Chondrocyte (in vitro differentiated cells): ENCODE data around the gene RABGAP1L. TPM values are rescaled to one million over a fixed set of nuclear protein-coding genes. Genes with fewer than 3 reads are reported as not detected.
"Not testable (repeated sequence)": the region's sequence is repeated elsewhere in the genome, so short reads cannot be mapped to it uniquely, and the experiment has no call there.

ENCODE experiments used
- DNase-seq: peaks from one replicate; pipeline ENCODE4 v3.0.0; 2021; ENCODE audit warnings: mixed read lengths, low spot score
- H3K27ac Mint-ChIP-seq: one replicate; pipeline ENCODE4 v1.8.0; 2021; ENCODE audit warnings: mild to moderate bottlenecking, moderate library complexity, mixed read lengths; ENCODE audit not compliant: unreplicated experiment
- H3K27me3 Mint-ChIP-seq: 2 replicates; pipeline ENCODE4 v1.8.0; 2021; ENCODE audit warnings: low read depth, mixed read lengths
- H3K36me3 Mint-ChIP-seq: 2 replicates; pipeline ENCODE4 v1.8.0; 2021; ENCODE audit warnings: low read depth, mixed read lengths
- H3K4me1 Mint-ChIP-seq: 2 replicates; pipeline ENCODE4 v1.8.0; 2021; ENCODE audit warnings: low read depth, mild to moderate bottlenecking, mixed read lengths
- H3K4me3 Mint-ChIP-seq: one replicate; pipeline ENCODE4 v1.8.0; 2021; ENCODE audit warnings: mild to moderate bottlenecking, moderate library complexity, mixed read lengths; ENCODE audit not compliant: unreplicated experiment
- H3K9me3 Mint-ChIP-seq: 2 replicates; pipeline ENCODE4 v1.8.0; 2021; ENCODE audit warnings: low read depth, mixed read lengths
- total RNA-seq: library from RNA; stranded (reverse); gene quantifications from 3 replicates; pipeline ENCODE4 v1.2.1, GENCODE V29; 2021
- TF ChIP-seq, protein P1 (sequence below): fragments of 200-600 bp; sonication (generic); IDR thresholded peaks from 2 replicates; pipeline ENCODE4 v1.5.0; 2021; ENCODE audit warnings: antibody characterized with exemption, mild to moderate bottlenecking, moderate library complexity

Gene RABGAP1L
- total RNA-seq, 1 donor from 2014 or later: 27.1 TPM

DNA sequence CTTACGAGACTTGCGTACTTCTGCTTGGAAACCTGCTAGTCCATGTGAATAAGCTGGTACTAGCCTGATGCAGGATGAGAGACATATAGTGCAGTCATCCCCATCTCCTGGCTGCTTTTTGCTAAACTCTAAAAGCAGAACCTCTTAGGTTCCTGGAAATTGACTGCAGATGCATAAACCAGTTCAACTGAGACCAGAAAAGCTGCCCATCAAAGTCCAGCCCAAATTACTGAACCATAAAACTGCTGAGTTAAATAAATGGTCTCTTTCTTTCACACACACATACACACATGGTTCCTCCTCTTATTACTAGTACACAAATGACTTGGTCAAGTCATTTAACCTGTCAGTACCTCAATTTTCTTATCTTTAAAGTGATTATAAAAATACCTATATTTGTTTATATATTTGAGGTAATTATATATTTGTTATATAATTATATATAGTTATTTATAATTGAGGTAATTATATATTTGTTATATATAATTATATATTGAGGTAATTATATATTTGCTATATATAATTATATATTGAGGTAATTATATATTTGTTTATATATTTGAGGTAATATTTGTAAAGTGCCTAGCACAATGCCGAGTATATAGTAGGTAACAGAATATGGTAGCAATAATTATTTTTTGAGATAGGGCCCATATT is 25.2 kb upstream of the RABGAP1L start:
- peaks cover 3% of the 10 kb centered on the region for H3K36me3 Mint-ChIP-seq
- no peaks in the 10 kb centered on the region for H3K27me3 Mint-ChIP-seq
- no peak overlapping the region for H3K4me3 Mint-ChIP-seq
- TF ChIP-seq, protein P1, sequence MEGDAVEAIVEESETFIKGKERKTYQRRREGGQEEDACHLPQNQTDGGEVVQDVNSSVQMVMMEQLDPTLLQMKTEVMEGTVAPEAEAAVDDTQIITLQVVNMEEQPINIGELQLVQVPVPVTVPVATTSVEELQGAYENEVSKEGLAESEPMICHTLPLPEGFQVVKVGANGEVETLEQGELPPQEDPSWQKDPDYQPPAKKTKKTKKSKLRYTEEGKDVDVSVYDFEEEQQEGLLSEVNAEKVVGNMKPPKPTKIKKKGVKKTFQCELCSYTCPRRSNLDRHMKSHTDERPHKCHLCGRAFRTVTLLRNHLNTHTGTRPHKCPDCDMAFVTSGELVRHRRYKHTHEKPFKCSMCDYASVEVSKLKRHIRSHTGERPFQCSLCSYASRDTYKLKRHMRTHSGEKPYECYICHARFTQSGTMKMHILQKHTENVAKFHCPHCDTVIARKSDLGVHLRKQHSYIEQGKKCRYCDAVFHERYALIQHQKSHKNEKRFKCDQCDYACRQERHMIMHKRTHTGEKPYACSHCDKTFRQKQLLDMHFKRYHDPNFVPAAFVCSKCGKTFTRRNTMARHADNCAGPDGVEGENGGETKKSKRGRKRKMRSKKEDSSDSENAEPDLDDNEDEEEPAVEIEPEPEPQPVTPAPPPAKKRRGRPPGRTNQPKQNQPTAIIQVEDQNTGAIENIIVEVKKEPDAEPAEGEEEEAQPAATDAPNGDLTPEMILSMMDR: no peak
- H3K27ac Mint-ChIP-seq: no peak overlapping the region
- H3K9me3 Mint-ChIP-seq: peaks cover 9% of the 10 kb centered on the region
- no peak for DNase-seq
- peaks cover 9% of the 10 kb centered on the region for H3K4me1 Mint-ChIP-seq

DNA sequence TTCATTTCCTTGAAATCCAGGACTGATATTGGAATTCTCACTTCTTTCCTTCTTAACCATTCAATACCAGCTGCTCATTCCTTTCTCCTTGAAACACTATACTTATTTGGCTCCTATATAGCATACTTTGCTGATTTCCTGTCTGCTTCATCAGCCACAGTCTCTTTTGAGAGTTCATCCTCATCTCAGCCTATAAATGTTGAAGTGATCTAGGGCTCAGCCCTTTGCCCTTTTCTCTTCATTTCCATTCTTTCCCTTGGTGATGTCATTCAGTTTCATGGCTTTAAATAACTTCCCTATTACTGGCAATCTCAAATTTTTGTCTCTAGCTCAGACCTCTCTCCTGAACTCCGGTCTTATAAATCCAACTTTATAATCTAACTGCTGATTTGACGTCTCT is 24.1 kb upstream of the RABGAP1L start:
- DNase-seq: no peak

DNA sequence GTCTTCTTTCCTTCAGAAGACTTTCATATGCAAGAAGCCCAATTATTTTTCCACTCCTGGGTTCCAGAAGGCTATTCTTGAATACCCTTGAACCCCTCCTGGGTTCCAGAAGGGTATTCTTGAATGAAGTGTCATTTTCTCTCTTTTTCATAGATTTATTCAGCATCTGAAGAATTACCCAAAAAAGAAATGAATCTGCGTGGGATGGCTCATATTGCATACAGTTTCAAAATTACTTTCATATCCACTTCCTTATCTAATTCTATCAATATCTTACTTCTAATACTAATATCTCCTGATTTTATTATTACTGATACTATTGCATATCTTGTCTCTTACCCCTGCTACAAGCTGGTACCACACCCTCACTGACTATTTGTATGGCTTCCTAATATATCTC is 22.6 kb upstream of the RABGAP1L start:
- Mint-ChIP-seq H3K9me3 (no peaks in the 10 kb centered on the region), H3K4me1 (peaks cover 9% of the 10 kb centered on the region)

More for the DNA sequence above, 24.1 kb upstream of the RABGAP1L start:
- peaks cover 9% of the 10 kb centered on the region for H3K4me1 Mint-ChIP-seq
- TF ChIP-seq, protein P1: no peak
- H3K27ac Mint-ChIP-seq: peak overlapping the region; percentile 4
- H3K27me3 Mint-ChIP-seq: no peaks in the 10 kb centered on the region
- H3K36me3 Mint-ChIP-seq: no peaks in the 10 kb centered on the region
- H3K4me3 Mint-ChIP-seq: no peak overlapping the region
- no peaks in the 10 kb centered on the region for H3K9me3 Mint-ChIP-seq

DNA sequence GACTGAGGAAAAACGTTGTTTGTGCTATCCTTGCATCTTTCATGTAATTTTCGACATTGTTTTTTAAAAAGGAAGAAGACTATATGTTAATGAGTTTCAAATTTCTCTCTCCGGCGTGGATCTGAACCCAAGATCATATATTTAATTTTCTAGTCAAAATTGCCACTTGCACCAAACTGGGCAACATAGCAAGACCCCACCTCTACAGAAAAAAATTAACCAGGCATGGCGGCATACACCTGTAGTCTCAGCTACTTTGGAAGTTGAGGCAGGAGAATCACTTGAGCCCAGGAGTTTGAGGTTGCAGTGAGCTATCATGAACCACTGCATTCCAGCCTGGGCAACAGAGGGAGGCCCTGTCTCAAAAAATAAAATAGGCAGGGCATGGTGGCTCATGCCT is 16.5 kb upstream of the RABGAP1L start:
- TF ChIP-seq, protein P1: no peak
- H3K4me1 Mint-ChIP-seq: no peaks in the 10 kb centered on the region

More for the DNA sequence above, 22.6 kb upstream of the RABGAP1L start:
- TF ChIP-seq, protein P1: no peak
- DNase-seq: no peak
- Mint-ChIP-seq H3K27me3 (peaks cover 2% of the 10 kb centered on the region), H3K36me3 (no peaks in the 10 kb centered on the region), H3K4me3 (no peak overlapping the region), H3K27ac (no peak overlapping the region)

DNA sequence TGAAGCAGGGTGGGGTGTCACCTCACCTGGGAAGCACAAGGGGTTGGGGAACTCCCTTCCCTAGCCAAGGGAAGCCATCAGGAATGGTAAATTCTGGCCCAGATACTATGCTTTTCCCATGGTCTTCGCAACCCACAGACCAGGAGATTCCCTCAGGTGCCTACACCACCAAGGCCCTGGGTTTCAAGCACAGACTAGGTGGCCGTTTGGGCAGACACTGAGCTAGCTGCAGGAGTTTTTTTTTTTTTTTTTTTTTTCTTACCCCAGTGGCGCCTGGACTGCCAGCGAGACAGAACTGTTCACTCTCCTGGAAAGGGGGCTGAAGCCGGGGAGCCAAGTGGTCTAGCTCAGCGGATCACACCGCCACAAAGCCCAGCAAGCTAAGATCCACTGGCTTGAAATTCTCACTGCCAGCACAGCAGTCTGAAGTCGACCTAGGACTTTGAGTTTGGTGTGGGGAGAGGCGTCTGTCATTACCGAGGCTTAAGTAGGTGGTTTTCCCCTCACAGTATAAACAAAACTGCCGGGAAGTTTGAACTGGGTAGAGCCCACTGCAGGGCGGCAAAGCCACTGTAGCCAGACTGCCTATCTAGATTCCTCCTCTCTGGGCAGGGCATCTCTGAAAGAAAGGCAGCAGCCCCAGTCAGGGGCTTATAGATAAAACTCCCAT is 15.5 kb upstream of the RABGAP1L start:
- not testable (repeated sequence) for H3K27ac Mint-ChIP-seq, H3K4me1 Mint-ChIP-seq, H3K4me3 Mint-ChIP-seq, DNase-seq, H3K36me3 Mint-ChIP-seq
- H3K9me3 Mint-ChIP-seq: peaks cover 25% of the 10 kb centered on the region
- H3K27me3 Mint-ChIP-seq: peaks cover 17% of the 10 kb centered on the region

More for the DNA sequence above, 16.5 kb upstream of the RABGAP1L start:
- Mint-ChIP-seq H3K27ac (no peak overlapping the region), H3K36me3 (peaks cover 6% of the 10 kb centered on the region), H3K27me3 (peaks cover 17% of the 10 kb centered on the region), H3K9me3 (peaks cover 23% of the 10 kb centered on the region), H3K4me3 (no peak overlapping the region)
- no peak for DNase-seq

DNA sequence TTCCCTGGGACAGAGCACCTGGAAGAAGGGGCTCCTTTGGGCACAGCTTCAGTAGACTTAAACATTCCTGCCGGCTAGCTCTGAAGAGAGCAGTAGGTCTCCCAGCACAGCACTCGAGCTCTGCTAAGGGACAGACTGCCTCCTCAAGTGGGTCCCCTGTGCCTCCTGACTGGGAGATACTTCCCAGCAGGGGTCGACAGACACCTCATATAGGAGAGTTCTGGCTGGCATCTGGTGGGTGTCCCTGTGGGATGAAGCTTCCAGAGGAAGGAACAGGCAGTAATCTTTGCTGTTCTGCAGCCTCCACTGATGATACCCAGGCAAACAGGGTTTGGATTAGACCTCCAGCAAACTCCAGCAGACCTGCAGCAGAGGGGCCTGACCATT is 14.9 kb upstream of the RABGAP1L start:
- H3K36me3 Mint-ChIP-seq, H3K4me1 Mint-ChIP-seq, H3K4me3 Mint-ChIP-seq, DNase-seq, H3K27ac Mint-ChIP-seq: not testable (repeated sequence)
- Mint-ChIP-seq H3K9me3 (peaks cover 28% of the 10 kb centered on the region), H3K27me3 (peaks cover 17% of the 10 kb centered on the region)
